PFSK-1 (cell line): ENCODE data around the gene SPATA31D3.
"Not testable (repeated sequence)": the region's sequence is repeated elsewhere in the genome, so short reads cannot be mapped to it uniquely, and the experiment has no call there.

ENCODE experiments used
- FOXP2 ChIP-seq: optimal IDR thresholded peaks from 2 replicates; pipeline ENCODE3; 2011; ENCODE audit warnings: borderline replicate concordance, control low read depth, inconsistent platforms; ENCODE audit not compliant: insufficient read depth; ENCODE audit errors: extremely low read length, extremely low read depth
- POLR2AphosphoS5 ChIP-seq: IDR thresholded peaks from 2 replicates; pipeline ENCODE4 v1.6.1; 2012; ENCODE audit warnings: low read depth, mild to moderate bottlenecking, control low read depth, low read length, moderate library complexity
- SIN3A ChIP-seq: IDR thresholded peaks from 2 replicates; pipeline ENCODE4 v1.6.1; 2012; ENCODE audit warnings: mild to moderate bottlenecking, low read length, moderate library complexity, borderline replicate concordance; ENCODE audit not compliant: insufficient read depth
- TAF1 ChIP-seq: IDR thresholded peaks from 2 replicates; pipeline ENCODE4 v1.6.1; 2012; ENCODE audit warnings: low read length, control low read depth, borderline replicate concordance; ENCODE audit not compliant: insufficient read depth
- TF ChIP-seq, protein P1 (sequence below), 2 experiments: IDR thresholded peaks; 2 replicates each; pipeline versions ENCODE4 v1.6.1 to v1.8.0; 2011 to 2012; ENCODE audit warnings: low read depth in 2 of 2, low read length in 2 of 2, control low read depth in 1 of 2, inconsistent platforms in 1 of 2, mild to moderate bottlenecking in 1 of 2, moderate library complexity in 1 of 2; ENCODE audit not compliant: insufficient read depth in 1 of 2

The SPATA31D3 gene

DNA sequence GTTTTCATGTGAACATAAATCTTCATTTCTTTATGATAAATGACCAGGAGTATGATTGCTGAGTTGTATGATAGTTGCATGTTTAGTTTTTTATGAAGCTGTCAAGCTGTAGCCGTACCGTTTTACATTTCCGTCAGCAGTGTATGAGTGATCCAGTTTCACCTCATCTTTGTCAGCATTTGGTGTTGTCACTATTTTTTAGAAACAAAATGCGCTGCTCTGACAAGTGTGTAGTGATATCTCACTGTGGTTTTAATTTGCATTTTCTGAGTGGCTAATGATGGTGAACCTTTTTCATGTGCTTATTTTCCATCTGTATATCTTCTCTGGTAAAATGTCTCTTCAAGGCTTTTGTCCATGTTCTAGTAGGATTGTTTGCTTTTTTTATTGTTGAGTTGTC, 38.6 kb downstream of the SPATA31D3 start:
- TF ChIP-seq, protein P1, sequence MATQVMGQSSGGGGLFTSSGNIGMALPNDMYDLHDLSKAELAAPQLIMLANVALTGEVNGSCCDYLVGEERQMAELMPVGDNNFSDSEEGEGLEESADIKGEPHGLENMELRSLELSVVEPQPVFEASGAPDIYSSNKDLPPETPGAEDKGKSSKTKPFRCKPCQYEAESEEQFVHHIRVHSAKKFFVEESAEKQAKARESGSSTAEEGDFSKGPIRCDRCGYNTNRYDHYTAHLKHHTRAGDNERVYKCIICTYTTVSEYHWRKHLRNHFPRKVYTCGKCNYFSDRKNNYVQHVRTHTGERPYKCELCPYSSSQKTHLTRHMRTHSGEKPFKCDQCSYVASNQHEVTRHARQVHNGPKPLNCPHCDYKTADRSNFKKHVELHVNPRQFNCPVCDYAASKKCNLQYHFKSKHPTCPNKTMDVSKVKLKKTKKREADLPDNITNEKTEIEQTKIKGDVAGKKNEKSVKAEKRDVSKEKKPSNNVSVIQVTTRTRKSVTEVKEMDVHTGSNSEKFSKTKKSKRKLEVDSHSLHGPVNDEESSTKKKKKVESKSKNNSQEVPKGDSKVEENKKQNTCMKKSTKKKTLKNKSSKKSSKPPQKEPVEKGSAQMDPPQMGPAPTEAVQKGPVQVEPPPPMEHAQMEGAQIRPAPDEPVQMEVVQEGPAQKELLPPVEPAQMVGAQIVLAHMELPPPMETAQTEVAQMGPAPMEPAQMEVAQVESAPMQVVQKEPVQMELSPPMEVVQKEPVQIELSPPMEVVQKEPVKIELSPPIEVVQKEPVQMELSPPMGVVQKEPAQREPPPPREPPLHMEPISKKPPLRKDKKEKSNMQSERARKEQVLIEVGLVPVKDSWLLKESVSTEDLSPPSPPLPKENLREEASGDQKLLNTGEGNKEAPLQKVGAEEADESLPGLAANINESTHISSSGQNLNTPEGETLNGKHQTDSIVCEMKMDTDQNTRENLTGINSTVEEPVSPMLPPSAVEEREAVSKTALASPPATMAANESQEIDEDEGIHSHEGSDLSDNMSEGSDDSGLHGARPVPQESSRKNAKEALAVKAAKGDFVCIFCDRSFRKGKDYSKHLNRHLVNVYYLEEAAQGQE (IDR thresholded peaks at IDR 0.05; ENCODE audit: insufficient read depth in 1 of 2, low read depth in 2 of 2, low read length in 2 of 2), result no peak
- no peak for TF ChIP-seq FOXP2
- no peak for TF ChIP-seq POLR2AphosphoS5
- TF ChIP-seq SIN3A, result no peak
- no peak for TF ChIP-seq TAF1

DNA sequence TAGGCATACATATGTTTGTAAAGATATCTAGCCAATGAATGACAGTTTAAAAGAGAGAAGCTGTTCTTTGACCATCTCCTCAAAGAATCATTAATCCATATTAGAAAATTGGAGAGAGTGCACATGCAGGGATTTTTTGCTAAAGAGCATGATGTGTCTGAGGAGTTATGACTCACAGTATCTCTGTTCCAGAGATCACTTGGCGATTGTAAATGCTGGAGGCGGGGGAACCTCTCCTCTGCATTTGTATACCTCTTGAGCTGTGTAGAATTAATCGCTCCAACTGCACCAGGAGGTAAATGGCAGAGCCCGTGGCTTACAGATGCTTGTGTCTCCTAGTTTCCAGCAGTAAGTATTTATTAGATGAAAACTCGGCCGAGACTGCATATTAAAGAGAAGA, 41.6 kb downstream of the SPATA31D3 start:
- no peak for TF ChIP-seq SIN3A
- no peak for TF ChIP-seq POLR2AphosphoS5
- TF ChIP-seq, protein P1 (IDR thresholded peaks at IDR 0.05; ENCODE audit: insufficient read depth in 1 of 2, low read depth in 2 of 2, low read length in 2 of 2), result no peak
- TF ChIP-seq FOXP2, result no peak
- TF ChIP-seq TAF1, result no peak

DNA sequence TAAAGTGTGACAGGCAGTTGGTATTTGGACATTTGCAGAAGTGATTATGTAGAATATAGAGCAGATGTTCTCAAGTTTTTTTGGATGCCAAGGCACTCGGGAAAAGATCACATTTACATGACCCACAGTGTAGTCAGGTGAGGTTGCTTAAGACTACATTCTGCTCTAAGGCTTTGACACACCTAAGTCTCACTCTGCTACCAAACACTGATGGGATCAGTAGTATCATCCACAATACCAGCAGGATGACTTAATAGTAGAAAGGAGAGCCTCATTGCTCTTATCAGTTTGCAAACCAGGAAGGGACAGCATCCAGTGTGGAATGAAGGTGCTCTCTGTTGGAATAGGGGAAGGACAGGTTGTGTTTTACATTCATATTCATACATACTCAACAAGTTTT, 42.8 kb downstream of the SPATA31D3 start:
- TF ChIP-seq FOXP2 (no peak), TAF1 (no peak)

DNA sequence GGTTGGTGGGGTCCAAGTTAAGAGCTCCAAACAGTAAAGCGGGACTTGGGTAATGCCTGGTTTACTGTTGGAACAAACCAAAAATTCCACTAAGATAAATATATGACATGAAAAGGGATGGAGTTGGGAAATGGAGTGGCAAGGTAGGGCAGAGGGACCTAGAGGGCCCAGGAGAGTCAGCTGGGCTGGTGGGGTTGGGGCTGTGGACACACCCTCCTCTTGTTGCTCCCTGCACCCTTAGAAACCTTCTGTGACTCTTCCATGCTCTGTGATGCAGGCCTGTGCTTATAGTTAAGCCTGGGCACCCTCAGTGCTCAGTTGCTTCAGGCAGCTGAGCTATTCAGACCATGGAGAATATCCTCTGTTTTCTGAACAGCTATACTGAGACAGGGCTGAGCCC, 45.2 kb downstream of the SPATA31D3 start, which contains the start of gene SPATA31D1:
Gene SPATA31D1 (plus strand): TSS at position 301 of the 400 bp plus-strand sequence. CDS start 47 bp downstream, at position 348.
- not testable (repeated sequence) for TF ChIP-seq FOXP2, TAF1, SIN3A

DNA sequence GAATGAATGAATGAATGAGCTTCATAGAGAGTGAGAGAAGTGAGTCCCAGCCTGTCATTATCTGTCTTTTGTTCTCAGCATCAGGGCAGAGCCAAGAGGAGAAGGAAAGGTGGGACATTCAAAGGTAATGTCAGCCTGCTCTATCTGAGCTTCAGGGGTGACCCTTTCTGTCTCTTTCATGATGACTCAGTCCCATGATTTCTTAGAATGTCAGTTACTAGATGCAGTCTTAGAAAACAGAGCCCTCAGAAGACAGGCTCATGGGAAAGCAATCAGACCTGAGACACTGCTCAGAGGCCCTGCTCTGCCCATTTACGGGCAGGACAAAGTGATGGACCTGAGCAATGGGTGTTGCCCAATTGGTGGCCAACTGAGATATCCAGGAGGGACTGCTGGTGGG, 46.4 kb downstream of the SPATA31D3 start:
- TF ChIP-seq TAF1 (no peak), POLR2AphosphoS5 (no peak), SIN3A (no peak), FOXP2 (no peak)
- TF ChIP-seq, protein P1 (IDR thresholded peaks at IDR 0.05; ENCODE audit: insufficient read depth in 1 of 2, low read depth in 2 of 2, low read length in 2 of 2), result no peak

DNA sequence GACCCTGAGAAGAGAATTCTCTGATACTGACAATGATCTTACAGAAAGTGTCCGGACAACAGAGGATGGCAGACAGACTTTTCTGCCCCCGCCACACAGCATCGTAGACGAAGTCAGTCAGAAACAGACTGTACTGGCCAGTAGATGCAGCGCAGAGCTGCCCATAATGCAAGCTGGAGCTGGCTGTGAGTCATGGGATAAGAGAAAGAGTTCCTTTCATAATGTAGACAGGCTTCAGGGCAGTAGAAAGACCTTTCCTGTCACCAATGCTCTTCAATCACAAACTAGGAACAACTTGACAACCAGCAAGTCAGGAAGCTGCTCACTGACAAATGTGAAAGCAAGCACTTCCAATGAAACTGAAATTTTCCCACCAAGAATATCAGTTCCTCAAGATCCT, 50.4 kb downstream of the SPATA31D3 start:
- TF ChIP-seq, protein P1 (IDR thresholded peaks at IDR 0.05; ENCODE audit: insufficient read depth in 1 of 2, low read depth in 2 of 2, low read length in 2 of 2), result no peak
- no peak for TF ChIP-seq SIN3A
- no peak for TF ChIP-seq POLR2AphosphoS5
- TF ChIP-seq TAF1, result no peak
- no peak for TF ChIP-seq FOXP2
